Osteoblast (primary cell): ENCODE results near the gene GPR55. TPM values are rescaled to one million over a fixed set of nuclear protein-coding genes. Genes with fewer than 3 reads are reported as not detected.

Experiments
- DNase-seq: peaks from one replicate; pipeline ENCODE4 v3.0.0; 2011; ENCODE audit warnings: low spot score, mixed read lengths; ENCODE audit not compliant: insufficient read length; ENCODE audit errors: missing footprints
- H2AFZ ChIP-seq: 2 replicates; pipeline ENCODE4 v1.6.0; 2011; ENCODE audit warnings: mild to moderate bottlenecking, low read length
- H3K27ac ChIP-seq: 2 replicates; pipeline ENCODE4 v1.5.1; 2011; ENCODE audit warnings: mild to moderate bottlenecking, low read depth, low read length, moderate library complexity
- H3K27me3 ChIP-seq: 2 replicates; pipeline ENCODE4 v1.6.0; 2012; ENCODE audit warnings: mild to moderate bottlenecking, control low read depth, inconsistent platforms, low read length, moderate library complexity; ENCODE audit not compliant: insufficient read depth
- H3K36me3 ChIP-seq: 2 replicates; pipeline ENCODE4 v1.5.1; 2011; ENCODE audit warnings: mild to moderate bottlenecking, low read length, control low read depth, moderate library complexity; ENCODE audit not compliant: insufficient read depth
- H3K4me1 ChIP-seq: 2 replicates; pipeline ENCODE4 v1.5.1; 2011; ENCODE audit warnings: mild to moderate bottlenecking, low read length, control low read depth, moderate library complexity; ENCODE audit not compliant: insufficient read depth
- H3K4me2 ChIP-seq: 2 replicates; pipeline ENCODE4 v1.6.0; 2011; ENCODE audit warnings: mild to moderate bottlenecking, low read length; ENCODE audit not compliant: insufficient read depth
- H3K4me3 ChIP-seq: fragments of 200-600 bp; sonication (generic); 3 replicates; pipeline ENCODE4 v1.5.1; 2012; ENCODE audit warnings: mild to moderate bottlenecking, low read length, inconsistent platforms; ENCODE audit not compliant: insufficient read depth
- H3K79me2 ChIP-seq: 2 replicates; pipeline ENCODE4 v1.6.0; 2012; ENCODE audit warnings: mild to moderate bottlenecking, low read length, control low read depth, inconsistent platforms; ENCODE audit not compliant: insufficient read depth
- H3K9me3 ChIP-seq: 2 replicates; pipeline ENCODE4 v1.5.1; 2011; ENCODE audit warnings: low read depth, low read length, control low read depth
- H4K20me1 ChIP-seq: 2 replicates; pipeline ENCODE4 v1.6.0; 2012; ENCODE audit warnings: mild to moderate bottlenecking, low read length, control low read depth; ENCODE audit not compliant: insufficient read depth
- total RNA-seq: library from RNA; depleted of rRNA; stranded (reverse); fragments of >200 nt; gene quantifications from 2 replicates; pipeline ENCODE4 v1.2.3, GENCODE V29; 2012
- TF ChIP-seq, protein P1 (sequence below): IDR thresholded peaks from 2 replicates; pipeline ENCODE4 v1.5.1; 2011; ENCODE audit warnings: mild to moderate bottlenecking, low read depth, low read length, moderate library complexity; ENCODE audit errors: extremely low read depth

The GPR55 gene
- total RNA-seq, 1 donor = not detected

DNA sequence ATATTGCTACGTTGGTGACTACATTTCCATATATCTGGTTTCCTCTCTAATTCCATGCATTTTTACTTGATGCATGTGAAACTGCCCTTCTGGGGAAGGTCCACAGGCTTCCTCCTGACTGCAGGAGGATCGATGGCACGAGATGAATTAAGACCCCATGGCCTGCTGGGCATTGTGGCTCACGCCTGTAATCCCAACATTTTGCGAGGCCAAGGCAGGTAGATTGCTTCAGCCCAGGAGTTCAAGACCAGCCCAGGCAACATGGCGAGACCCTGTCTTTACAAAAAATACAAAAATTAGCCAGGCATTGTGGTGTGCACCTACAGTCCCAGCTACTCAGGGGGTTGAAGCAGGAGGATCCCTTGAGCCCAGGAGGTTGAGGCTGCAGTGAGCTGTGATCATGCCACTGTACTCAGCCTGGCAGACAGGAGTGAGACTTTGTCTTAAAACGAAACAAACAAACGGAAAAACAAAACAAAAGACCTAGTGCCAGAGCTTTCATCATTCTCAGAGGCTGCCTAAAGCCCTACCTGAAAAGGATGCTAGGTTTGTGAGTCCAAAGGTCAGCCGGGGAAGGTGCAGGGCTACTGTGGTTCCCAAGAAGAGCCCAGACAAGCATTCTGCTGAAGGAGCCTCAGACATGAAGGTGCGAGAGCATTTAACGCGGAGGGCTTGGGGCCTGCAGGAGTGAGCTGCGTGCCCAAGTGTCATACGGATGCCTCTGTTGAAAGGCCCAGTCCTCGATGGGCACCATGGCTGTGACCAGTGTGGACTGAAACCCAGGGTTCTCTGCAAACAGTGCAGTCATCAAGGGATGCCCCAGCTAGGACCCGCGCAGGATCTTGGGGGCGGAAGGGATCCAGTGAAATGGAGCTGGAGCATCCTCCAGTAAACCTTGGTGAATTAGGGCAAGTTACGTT is 21.6 kb downstream of the GPR55 start:
- no peak overlapping the region for H3K4me3 ChIP-seq
- no peaks in the 10 kb centered on the region for H3K36me3 ChIP-seq
- H2AFZ ChIP-seq = no peak overlapping the region
- DNase-seq = no peak
- H3K4me1 ChIP-seq = peaks cover 5% of the 10 kb centered on the region
- TF ChIP-seq, protein P1, sequence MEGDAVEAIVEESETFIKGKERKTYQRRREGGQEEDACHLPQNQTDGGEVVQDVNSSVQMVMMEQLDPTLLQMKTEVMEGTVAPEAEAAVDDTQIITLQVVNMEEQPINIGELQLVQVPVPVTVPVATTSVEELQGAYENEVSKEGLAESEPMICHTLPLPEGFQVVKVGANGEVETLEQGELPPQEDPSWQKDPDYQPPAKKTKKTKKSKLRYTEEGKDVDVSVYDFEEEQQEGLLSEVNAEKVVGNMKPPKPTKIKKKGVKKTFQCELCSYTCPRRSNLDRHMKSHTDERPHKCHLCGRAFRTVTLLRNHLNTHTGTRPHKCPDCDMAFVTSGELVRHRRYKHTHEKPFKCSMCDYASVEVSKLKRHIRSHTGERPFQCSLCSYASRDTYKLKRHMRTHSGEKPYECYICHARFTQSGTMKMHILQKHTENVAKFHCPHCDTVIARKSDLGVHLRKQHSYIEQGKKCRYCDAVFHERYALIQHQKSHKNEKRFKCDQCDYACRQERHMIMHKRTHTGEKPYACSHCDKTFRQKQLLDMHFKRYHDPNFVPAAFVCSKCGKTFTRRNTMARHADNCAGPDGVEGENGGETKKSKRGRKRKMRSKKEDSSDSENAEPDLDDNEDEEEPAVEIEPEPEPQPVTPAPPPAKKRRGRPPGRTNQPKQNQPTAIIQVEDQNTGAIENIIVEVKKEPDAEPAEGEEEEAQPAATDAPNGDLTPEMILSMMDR = no peak
- no peak overlapping the region for H3K4me2 ChIP-seq
- no peaks in the 10 kb centered on the region for H3K9me3 ChIP-seq
- no peaks in the 10 kb centered on the region for H4K20me1 ChIP-seq
- H3K27me3 ChIP-seq = peaks cover 20% of the 10 kb centered on the region
- H3K27ac ChIP-seq = no peak overlapping the region
- H3K79me2 ChIP-seq = no peaks in the 10 kb centered on the region

DNA sequence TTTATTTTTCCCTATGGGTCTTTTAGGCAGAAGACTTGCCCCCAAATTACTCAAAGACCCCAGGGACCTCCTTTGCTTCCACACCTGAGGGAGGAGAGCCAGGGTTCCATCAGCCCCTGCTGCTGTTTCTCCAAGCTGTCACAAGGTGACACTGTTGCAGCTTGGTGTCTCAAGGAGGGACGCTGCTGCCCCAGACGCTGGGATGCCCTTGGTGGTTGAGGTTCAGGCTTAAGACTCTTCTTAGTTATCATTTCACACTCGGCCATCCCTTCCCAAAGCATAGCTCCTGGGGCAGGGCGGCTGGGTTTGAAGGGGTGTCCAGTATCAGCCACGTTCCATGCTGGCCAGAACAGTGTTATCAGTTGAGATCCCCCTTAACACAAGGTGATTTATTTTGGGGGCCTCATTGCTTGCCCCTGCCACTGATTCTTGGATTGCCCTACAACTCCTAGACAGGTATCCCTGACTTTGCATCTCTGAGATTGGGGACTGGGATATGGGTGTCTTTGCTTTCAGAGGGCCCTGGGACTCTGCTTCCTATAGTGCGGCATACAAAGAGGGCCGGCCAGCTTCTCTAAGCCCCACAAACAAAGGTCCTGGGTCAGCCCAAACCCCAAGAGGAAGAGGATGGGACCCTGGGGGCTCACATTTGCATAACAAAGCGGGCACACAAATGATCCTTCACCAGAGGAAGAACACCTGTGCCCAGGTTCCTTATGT is 22.7 kb downstream of the GPR55 start:
- DNase-seq = no peak
- Histone ChIP-seq H3K4me1 (no peaks in the 10 kb centered on the region), H3K27me3 (peaks cover 23% of the 10 kb centered on the region), H3K4me2 (no peak overlapping the region), H2AFZ (no peak overlapping the region), H3K79me2 (no peaks in the 10 kb centered on the region), H3K9me3 (no peaks in the 10 kb centered on the region), H3K36me3 (no peaks in the 10 kb centered on the region), H4K20me1 (no peaks in the 10 kb centered on the region), H3K4me3 (no peak overlapping the region), H3K27ac (no peak overlapping the region)
- TF ChIP-seq, protein P1 = peak; percentile 74

DNA sequence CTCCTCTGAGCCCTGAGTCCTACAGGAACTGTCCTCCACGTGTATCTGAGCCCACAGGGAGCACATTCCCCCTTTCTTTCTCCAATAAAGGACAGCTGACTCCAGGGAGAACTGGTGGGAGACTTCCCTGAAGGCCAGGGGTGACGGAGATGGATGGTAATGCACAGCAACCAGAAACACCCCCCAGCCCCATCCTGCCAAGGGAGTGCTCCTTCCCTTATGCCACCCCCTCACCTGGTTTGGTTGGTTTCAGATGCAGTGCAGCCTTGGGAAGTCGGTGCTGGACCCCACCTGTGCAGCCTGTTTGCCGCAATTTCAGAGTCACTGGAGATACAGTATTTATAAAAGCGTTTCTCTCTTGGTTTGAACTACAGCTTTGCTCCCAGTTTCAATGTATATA is 24.0 kb downstream of the GPR55 start:
- Histone ChIP-seq H2AFZ (no peak overlapping the region), H3K4me1 (no peaks in the 10 kb centered on the region), H3K79me2 (no peaks in the 10 kb centered on the region), H3K4me2 (no peak overlapping the region), H3K9me3 (no peaks in the 10 kb centered on the region), H3K27me3 (peaks cover 23% of the 10 kb centered on the region), H4K20me1 (no peaks in the 10 kb centered on the region), H3K27ac (no peak overlapping the region), H3K4me3 (no peak overlapping the region), H3K36me3 (no peaks in the 10 kb centered on the region)
- TF ChIP-seq, protein P1 = no peak
- no peak for DNase-seq
